Sciatic nerve (tissue), 2 donors: ENCODE results near the gene KLHDC3. TPM values are rescaled to one million over a fixed set of nuclear protein-coding genes. Genes with fewer than 3 reads are reported as not detected.

ENCODE experiments used
- ATAC-seq: fragments of 200-7000 bp; cut with Tn5 transposase; one replicate; pipeline ENCODE4 v1.9.1; 2020; ENCODE audit warnings: mild to moderate bottlenecking, moderate library complexity
- DNase-seq: peaks from one replicate; pipeline ENCODE4 v3.0.0-alpha.2; 2020; ENCODE audit warnings: low spot score
- intact Hi-C: fragments of 100-400 bp; cut with DNase I; formaldehyde crosslinking; loops from one replicate; pipeline ENCODE4 v1.14.2; 2022
- total RNA-seq: library from RNA; stranded (reverse); fragmentation: NEBNext Ultra II Directional; extraction: Animal tissue kit (Norgen Biotek cat#: 25700); gene quantifications from one replicate; pipeline ENCODE4 v1.2.1, GENCODE V29; 2021
- donor health status: DM: no; HTN: no; CAD: no.
- donor health status: DM: no; HTN: no; CAD: no.

The KLHDC3 gene, protein sequence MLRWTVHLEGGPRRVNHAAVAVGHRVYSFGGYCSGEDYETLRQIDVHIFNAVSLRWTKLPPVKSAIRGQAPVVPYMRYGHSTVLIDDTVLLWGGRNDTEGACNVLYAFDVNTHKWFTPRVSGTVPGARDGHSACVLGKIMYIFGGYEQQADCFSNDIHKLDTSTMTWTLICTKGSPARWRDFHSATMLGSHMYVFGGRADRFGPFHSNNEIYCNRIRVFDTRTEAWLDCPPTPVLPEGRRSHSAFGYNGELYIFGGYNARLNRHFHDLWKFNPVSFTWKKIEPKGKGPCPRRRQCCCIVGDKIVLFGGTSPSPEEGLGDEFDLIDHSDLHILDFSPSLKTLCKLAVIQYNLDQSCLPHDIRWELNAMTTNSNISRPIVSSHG
- total RNA-seq, result 53.4 TPM

DNA sequence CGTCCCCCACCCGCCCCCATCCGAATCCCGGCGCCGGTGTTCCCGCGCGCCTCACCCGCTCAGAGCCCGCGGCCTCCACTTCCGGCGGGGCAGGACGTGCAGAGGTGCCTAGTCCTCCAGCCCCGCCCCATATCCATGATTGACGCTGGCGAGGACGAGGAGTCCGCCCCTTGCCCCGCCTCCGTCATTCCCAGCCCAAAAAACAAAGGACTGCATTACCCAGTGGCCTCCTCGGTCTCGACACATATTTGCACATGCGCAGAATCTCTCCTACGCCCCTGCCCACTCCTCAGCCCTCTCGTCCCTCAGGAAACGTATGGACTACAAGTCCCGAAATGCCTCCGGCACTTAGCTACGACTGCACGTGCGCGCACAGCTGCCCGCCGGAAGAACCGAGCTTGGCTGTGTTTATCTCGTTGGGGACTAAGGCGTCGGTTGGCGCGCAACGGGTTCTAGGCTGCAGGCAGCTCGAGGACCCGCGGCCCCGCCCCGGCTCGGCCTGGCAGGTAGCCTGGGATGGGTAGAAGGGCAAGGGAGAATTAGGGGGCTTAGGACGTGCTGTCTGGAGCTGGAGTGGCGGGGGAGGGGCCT is at the start of gene KLHDC3, which contains the start of gene MEA1:
TSS of gene KLHDC3 (plus strand) at position 407 of the 591 bp plus-strand sequence. CDS start 2,944 bp downstream, outside the sequence.
TSS of gene MEA1 (minus strand) at position 104 of the 591 bp plus-strand sequence. CDS start 133 bp downstream, outside the sequence.
- peak; percentile 98 for ATAC-seq
- DNase-seq, result peak; percentile 99
- intact Hi-C loops, result no loop called here

GRCh38 chr6:42966571-42966970 is 47.5 kb upstream of the KLHDC3 start:
- DNase-seq (no peak), ATAC-seq (no peak)
- intact Hi-C loops, result no loop called here

DNA sequence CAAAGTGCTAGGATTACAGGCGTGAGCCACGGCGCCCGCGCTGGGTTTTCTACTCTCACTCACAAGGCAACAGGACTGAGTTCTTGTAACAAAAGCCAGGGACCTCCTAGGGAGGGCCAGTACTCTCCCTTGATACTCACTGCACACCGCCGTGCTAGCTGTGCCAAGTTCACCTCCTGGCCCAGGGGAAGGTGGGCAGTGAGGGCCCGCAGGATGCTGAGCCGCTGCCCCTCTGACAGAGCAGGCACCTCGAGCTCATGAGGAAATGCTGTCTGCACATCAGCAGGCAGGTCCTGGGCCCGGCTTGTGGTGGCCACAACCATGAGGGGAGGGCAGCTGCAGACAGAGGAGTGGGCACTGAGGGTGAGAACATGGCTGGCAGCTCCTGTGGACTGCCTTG is 46.8 kb upstream of the KLHDC3 start:
- intact Hi-C loops, result no loop called here
- ATAC-seq, result no peak

DNA sequence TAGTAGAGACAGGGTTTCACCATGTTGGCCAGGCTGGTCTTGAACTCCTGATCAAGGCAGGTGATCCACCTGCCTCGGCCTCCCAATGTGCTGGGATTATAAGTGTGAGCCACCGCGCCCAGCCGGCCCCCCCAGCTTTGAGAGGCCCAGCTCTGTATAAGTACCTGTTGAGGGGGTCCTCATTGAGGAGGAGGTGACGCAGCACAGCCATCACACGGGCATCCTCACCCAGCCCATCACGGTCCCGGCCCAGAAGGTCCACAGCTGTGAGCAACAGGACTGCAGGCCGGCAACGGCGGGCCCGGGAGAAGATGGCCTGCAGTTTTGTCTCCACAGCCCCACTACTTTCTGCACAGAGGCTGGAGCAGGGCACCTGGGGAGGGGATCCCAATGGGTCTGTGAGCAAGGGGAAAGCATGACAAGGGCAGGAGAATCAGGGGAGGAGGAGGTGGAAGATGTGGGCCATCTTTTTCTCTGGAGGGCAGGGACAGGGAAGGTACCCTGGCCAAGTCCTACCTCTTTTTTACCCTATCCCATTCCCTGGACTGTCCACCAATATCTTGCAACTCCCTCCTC is 45.8 kb upstream of the KLHDC3 start:
- ATAC-seq, result no peak
- no peak for DNase-seq
- intact Hi-C loops, result no loop called here

More for the DNA sequence above, 46.8 kb upstream of the KLHDC3 start:
- no peak for DNase-seq

DNA sequence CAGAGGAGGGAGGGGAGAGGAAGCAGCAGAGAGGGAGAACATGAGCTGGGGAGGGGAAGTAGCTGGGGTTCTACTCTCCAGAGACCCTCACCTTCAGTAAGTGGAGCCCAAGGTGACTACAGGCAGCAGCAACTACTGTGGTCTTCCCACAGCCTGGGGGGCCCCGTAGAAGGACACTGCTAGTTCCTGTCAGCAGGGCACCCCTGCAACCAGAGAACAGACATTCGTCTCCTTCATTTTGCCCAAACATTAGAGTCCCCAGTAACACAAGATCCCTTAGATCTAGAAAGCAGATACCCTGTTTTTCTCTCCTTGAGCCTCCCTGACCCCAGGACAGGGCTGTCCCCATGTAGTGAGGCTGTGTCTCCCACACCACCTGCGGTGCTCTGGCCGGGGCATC is 45.3 kb upstream of the KLHDC3 start:
- ATAC-seq (no peak), DNase-seq (no peak)
- intact Hi-C loops, result no loop called here

DNA sequence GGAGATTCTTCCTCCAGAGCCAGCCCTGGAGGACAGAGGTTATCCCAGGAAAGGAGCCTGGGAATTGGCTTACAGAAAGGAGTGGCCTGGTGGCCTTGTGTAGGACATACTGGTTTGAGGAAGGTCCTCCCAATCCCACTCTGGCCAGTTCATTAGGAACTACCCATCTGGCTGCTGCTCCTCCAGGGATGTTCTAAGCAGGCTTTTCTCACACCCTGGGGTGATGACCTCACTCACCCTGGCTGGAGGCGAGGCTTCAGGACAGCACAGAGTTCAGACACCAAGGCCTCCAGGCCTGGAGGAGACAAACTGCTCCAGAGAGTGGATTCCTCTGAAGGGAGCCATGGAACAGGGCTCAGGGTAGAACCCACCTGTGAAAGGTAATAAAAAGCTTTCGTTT is 44.6 kb upstream of the KLHDC3 start:
- intact Hi-C loops, result no loop called here
- no peak for DNase-seq
- no peak for ATAC-seq

DNA sequence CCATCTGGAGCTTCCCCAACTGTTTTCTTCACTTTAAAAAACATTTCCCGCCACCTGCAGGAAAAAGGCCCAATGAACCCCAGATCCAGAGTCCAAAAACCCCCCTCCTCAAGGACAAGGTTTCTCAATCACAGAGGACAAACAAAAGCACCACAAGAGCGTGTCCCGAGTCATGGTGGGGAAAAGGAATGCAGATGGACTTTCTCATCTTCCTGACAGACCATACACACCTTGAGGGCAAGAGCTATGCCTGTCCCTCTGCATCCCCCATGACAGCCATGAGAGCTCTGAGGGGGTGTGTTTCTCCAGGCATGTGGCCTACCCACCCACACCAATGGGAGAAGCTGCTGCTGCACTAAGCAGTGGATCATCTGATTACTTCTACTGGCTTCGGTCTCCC is 44.1 kb upstream of the KLHDC3 start:
- no peak for DNase-seq
- intact Hi-C loops, result no loop called here
- no peak for ATAC-seq

GRCh38 chr6:42970871-42971612 is 43.0 kb upstream of the KLHDC3 start:
- intact Hi-C loops, result no loop called here
- no peak for DNase-seq
- no peak for ATAC-seq

DNA sequence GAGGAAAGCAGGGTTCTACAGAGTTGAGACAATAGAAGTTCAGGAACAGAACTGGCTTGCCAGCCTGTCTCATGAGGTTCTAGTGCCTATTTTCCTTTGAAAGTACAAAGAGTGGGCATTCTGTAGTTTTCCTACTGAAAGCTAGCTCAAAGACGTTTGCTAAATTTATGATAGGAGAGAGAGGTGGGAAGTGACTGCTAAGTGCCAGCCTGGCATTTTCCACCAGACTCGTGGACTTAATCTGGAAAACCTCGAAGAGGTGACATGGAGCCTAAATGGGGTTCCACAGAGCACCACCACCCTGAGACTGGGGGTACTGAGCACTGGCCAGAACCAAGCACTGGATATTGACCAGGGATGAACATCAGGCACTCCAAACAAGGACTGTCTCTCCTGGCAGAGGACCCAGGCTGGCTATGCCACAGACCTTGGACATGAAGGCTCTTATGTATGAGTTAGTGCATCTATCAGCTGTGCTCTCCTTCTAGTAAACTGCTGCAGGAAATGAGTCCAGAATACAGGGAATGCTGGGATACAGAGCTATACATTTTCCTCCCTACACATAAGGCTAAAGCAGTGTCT is 42.2 kb upstream of the KLHDC3 start:
- no peak for ATAC-seq

GRCh38 chr6:42973926-42974325 is 40.1 kb upstream of the KLHDC3 start:
- intact Hi-C loops, result no loop called here
- ATAC-seq (no peak), DNase-seq (no peak)

More for the DNA sequence above, 42.2 kb upstream of the KLHDC3 start:
- DNase-seq, result no peak
- intact Hi-C loops, result no loop called here

DNA sequence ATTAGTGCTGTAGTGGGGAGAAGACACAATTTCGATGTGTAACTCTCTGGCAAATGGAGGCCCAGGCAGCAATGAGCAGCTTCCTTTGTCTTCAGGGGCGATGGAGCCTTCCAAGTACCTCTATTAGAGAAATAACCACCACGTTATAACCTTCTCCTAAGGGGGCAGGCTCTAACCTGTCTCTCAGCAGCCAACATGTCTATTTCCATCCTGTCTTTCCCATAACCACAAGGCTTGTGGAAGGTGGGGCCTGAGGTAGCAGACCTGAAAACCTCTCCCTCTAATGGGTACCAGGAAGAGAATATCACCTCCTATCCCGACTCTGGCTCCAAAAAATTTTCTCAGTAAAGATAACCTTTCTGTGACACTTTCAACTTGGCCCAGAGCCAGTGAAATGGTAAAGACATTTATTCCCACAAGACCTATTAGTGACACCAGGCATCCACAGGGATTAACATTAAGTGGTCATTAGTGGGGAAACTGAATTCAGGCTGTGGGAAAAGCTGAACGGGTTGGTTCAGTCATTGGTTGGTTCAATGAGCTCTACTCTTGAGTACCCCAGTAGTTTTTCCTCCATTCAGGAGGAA is 39.0 kb upstream of the KLHDC3 start:
- intact Hi-C loops, result no loop called here
- no peak for ATAC-seq
- no peak for DNase-seq

- intact Hi-C loops, result no loop called here
- ATAC-seq (peak; percentile 9), DNase-seq (no peak)
Measured at GRCh38 chr6:42978487-42978838, 35.6 kb upstream of the KLHDC3 start.

- DNase-seq (peak; percentile 91), ATAC-seq (peak; percentile 95)
- intact Hi-C loops, result no loop called here
Measured at GRCh38 chr6:42978839-42979522, 35.1 kb upstream of the KLHDC3 start, which contains the start of gene PEX6. Gene PEX6 (minus strand): TSS chr6:42979181. CDS start chr6:42979150, 31 bp downstream.

- ATAC-seq, result peak; percentile 3
- intact Hi-C loops, result no loop called here
- DNase-seq, result no peak
Measured at GRCh38 chr6:42979523-42980177, 34.4 kb upstream of the KLHDC3 start.

GRCh38 chr6:42981836-42982235 is 32.2 kb upstream of the KLHDC3 start:
- ATAC-seq, result no peak
- no peak for DNase-seq
- intact Hi-C loops, result no loop called here

DNA sequence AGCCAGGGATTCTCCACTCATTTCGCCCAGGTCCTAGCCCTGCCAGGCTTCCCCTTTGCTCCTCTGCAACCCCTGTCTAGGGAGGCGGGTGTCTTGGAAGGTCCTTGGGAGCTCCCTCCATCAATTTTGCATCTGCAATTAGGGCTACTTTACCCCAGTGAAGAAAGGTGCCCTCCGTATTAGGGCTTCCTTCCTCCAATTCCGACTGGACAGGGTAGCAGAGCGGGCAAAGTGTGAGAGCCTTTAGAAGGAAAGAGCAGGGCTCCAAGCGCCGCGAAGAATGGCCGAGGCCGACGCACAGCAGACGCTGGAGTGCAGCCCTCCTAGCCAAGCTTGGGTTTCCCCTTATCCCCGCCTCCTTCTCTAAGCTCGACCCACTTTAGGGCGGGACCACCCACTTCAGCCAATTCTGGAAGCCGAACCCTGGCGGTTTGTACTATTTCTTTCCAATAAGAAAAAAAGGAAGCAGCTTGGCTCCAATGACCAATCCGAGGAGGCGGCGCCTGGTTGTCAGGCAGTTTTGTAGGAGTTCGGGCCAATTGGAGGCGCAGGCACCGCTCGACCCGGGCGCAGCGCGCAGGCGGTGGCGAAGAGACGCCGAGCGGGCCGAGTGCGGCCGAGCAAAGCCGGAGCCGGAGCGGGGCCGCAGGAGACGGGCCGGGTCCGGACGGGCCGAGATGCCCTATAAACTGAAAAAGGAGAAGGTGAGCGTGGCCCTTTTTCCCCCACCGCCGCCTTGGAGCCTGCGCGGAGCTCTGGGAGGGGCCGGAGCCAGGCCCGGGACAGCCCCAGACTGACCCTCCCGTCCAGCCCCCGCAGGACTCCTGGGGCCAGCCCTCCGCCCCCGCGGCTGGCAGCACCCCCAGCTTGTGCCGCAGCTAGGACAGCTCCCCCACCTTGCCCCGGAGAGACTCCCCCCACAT is 29.8 kb upstream of the KLHDC3 start, which contains the start of gene PPP2R5D:
TSS of gene PPP2R5D (plus strand) at position 570 of the 923 bp plus-strand sequence. CDS start at position 678, 108 bp downstream.
- peak; percentile 97 for ATAC-seq
- intact Hi-C loops, result no loop called here
- DNase-seq, result peak; percentile 97
